CD4-positive, alpha-beta memory T cell (primary cell): Measurements from ENCODE around the gene CTSD. TPM values are rescaled to one million over a fixed set of nuclear protein-coding genes. Genes with fewer than 3 reads are reported as not detected.
A peak's percentile ranks its signal among the peaks of the same experiment; 100 is the strongest.

Source experiments
- CTCF ChIA-PET: fragments of 350-600 bp; sonication (Branson Sonifier 250); formaldehyde crosslinking; loops from one replicate; lab custom pipeline; 2021; ENCODE audit warnings: inconsistent platforms; ENCODE audit not compliant: partially characterized antibody; lab: Charles Lee
- POLR2A ChIA-PET: fragments of 350-600 bp; sonication (Branson Sonifier 250); formaldehyde crosslinking; loops from one replicate; lab custom pipeline; 2021; ENCODE audit not compliant: partially characterized antibody; lab: Charles Lee
- DNase-seq, 5 donors: peaks; one replicate each; pipeline versions ENCODE4 v3.0.0 to v3.0.0-alpha.2; 2020 to 2022; ENCODE audit warnings: mixed read lengths in 1 of 5
- H3K27ac ChIP-seq: one replicate; pipeline ENCODE4 v1.7.0; 2013; ENCODE audit warnings: low read depth, low read length
- H3K27me3 ChIP-seq: 2 replicates; pipeline ENCODE4 v1.7.0; 2013; ENCODE audit warnings: mild to moderate bottlenecking, low read length, moderate library complexity; ENCODE audit not compliant: insufficient read depth
- H3K36me3 ChIP-seq: 2 replicates; pipeline ENCODE4 v1.7.0; 2013; ENCODE audit warnings: mild to moderate bottlenecking, low read length, moderate library complexity; ENCODE audit not compliant: insufficient read depth
- H3K4me1 ChIP-seq: 2 replicates; pipeline ENCODE4 v1.7.0; 2013; ENCODE audit warnings: mild to moderate bottlenecking, low read length, moderate library complexity; ENCODE audit not compliant: insufficient read depth
- H3K4me3 ChIP-seq, 2 donors: one replicate each; pipeline ENCODE4 v1.7.0; 2013; ENCODE audit warnings: low read length in 2 of 2, mild to moderate bottlenecking in 1 of 2
- H3K9me3 ChIP-seq, 2 donors: one replicate each; pipeline ENCODE4 v1.7.0; 2013; ENCODE audit warnings: low read length in 2 of 2, control low read depth in 1 of 2; ENCODE audit not compliant: control insufficient read depth in 1 of 2
- H3K27ac Mint-ChIP-seq, 7 donors: one replicate each; pipeline ENCODE4 v1.8.0; 2020 to 2021; ENCODE audit warnings: mixed read lengths in 7 of 7, mild to moderate bottlenecking in 6 of 7, inconsistent platforms in 3 of 7, moderate library complexity in 3 of 7
- H3K27me3 Mint-ChIP-seq, 2 donors: one replicate each; pipeline ENCODE4 v1.8.0; 2020 to 2021; ENCODE audit warnings: mixed read lengths in 2 of 2
- H3K36me3 Mint-ChIP-seq, 2 donors: one replicate each; pipeline ENCODE4 v1.8.0; 2020 to 2021; ENCODE audit warnings: mixed read lengths in 2 of 2, inconsistent platforms in 1 of 2, mild to moderate bottlenecking in 1 of 2
- H3K4me1 Mint-ChIP-seq, 4 donors: one replicate each; pipeline ENCODE4 v1.8.0; 2020 to 2021; ENCODE audit warnings: mixed read lengths in 4 of 4, mild to moderate bottlenecking in 1 of 4
- H3K4me3 Mint-ChIP-seq, 8 donors: one replicate each; pipeline ENCODE4 v1.8.0; 2020 to 2021; ENCODE audit warnings: mixed read lengths in 8 of 8, mild to moderate bottlenecking in 7 of 8, moderate library complexity in 6 of 8, inconsistent platforms in 3 of 8
- H3K9me3 Mint-ChIP-seq, 8 donors: one replicate each; pipeline ENCODE4 v1.8.0; 2020 to 2021; ENCODE audit warnings: mixed read lengths in 8 of 8, mild to moderate bottlenecking in 5 of 8, inconsistent platforms in 3 of 8, moderate library complexity in 1 of 8
- intact Hi-C: fragments of 100-400 bp; cut with micrococcal nuclease; formaldehyde crosslinking; loops from one replicate; pipeline ENCODE4 v1.15.1; 2023
- polyA plus RNA-seq, 2 donors: library from polyadenylated mRNA; unstranded; fragments of 300-500 nt; fragmentation: Illumina TruSeq; gene quantifications; one replicate each; pipeline ENCODE4 v1.2.3, GENCODE V29; 2021
- total RNA-seq, 2 experiments: library from RNA; stranded (reverse); gene quantifications; one replicate each; pipeline ENCODE4 v1.2.3, GENCODE V29; 2021

The CTSD gene
- total and polyA plus RNA-seq, 4 experiments from 2014 or later: 122 to 214 (median 171) TPM

DNA sequence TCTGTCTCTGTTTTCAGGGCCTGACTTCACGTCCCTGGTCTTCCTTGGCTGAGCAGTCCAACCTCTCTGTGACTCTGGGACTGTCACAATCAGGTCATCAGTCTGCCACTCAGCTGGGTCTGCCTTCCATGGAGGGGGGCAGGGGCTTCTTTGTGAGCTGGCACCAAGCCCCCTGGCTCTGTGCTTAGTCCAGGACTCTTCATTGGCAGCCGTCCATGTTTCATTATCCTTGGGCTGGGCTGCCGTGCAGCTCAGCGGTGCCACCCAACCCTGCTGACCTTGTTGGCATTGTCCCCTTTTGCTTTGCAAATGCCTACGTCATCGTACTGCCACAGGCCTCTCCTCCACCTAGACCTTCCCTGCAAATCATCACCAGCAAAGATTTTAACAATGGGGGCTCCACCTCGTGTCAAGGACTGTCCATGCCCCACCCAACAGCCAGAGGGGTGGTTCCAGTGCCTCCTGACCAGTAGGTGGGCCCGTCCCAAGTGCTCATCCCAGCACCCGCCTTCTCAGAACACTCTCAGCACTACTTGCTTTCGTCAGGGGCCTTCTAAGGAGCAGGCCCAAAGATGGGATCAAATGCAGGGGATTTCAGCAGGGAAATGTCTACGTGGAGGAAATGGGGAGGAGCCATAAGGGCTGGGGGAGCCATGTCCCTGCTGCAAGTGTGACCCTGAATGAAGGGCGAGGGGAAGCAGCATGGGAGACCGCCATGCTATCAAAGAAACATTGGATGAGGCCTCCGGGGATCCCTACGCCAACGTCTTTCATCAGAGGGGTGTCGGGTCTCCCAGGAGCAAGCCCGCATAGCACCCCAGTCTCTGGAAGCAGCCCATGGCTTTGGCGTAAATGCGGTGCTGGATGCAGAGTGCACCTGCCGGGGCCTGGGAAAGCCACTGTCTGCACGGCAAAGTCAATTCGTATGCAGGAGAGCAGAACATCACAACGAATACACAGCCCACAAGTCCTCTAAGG lies 48.5 kb downstream of the CTSD start:
- Mint-ChIP-seq H3K9me3 (peaks cover 0 to 1% (median 0%) of the 10 kb centered on the region in 8 donors), H3K4me3 (no peak overlapping the region), H3K27ac (no peak overlapping the region), H3K27me3 (peaks cover 7 to 10% of the 10 kb centered on the region in 2 donors), H3K36me3 (no peaks in the 10 kb centered on the region), H3K4me1 (no peaks in the 10 kb centered on the region)
- POLR2A ChIA-PET: no interaction called here
- Histone ChIP-seq H3K4me3 (no peak overlapping the region), H3K9me3 (no peaks in the 10 kb centered on the region), H3K4me1 (no peaks in the 10 kb centered on the region), H3K36me3 (no peaks in the 10 kb centered on the region), H3K27me3 (no peaks in the 10 kb centered on the region), H3K27ac (no peak overlapping the region)
- no peak for DNase-seq
- intact Hi-C loops: no loop called here
- CTCF ChIA-PET: interaction anchor here (1.1 to 1.4 kb wide), 2 partner anchors 21 to 117 kb away, joined by 3 to 5 read pairs; no protein-coding TSS in a partner anchor

DNA sequence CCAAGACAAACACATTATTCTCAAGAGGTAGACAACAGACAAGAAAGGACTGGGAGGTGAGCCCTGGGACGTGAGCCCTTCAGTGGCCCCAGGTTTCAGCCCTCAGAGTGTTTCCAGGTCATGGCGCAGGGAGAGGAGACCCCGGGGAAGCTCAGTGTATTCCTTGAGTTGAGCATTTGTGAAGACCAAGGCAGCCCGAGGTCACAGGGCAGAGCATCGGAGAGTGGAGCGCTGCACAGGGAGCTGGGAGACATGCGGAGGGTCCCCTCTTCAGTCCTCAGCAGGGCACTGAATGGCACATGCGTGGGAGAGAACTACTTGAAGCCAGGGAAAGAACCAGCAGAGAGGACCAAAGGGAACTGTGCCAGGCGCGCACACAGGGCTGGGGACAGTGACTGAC lies 55.0 kb downstream of the CTSD start:
- intact Hi-C loops: no loop called here
- peaks cover 8 to 15% of the 10 kb centered on the region in 2 donors for H3K27me3 Mint-ChIP-seq
- H3K4me3 Mint-ChIP-seq: no peak overlapping the region
- Histone ChIP-seq H3K27ac (no peak overlapping the region), H3K27me3 (no peaks in the 10 kb centered on the region), H3K36me3 (no peaks in the 10 kb centered on the region), H3K4me3 (no peak overlapping the region), H3K9me3 (no peaks in the 10 kb centered on the region), H3K4me1 (no peaks in the 10 kb centered on the region)
- POLR2A ChIA-PET: no interaction called here
- no peaks in the 10 kb centered on the region for H3K9me3 Mint-ChIP-seq
- CTCF ChIA-PET: no interaction called here
- peaks cover 0 to 3% (median under 1%) of the 10 kb centered on the region in 4 donors for H3K4me1 Mint-ChIP-seq
- H3K36me3 Mint-ChIP-seq: no peaks in the 10 kb centered on the region
- no peak for DNase-seq
- H3K27ac Mint-ChIP-seq: no peak overlapping the region

DNA sequence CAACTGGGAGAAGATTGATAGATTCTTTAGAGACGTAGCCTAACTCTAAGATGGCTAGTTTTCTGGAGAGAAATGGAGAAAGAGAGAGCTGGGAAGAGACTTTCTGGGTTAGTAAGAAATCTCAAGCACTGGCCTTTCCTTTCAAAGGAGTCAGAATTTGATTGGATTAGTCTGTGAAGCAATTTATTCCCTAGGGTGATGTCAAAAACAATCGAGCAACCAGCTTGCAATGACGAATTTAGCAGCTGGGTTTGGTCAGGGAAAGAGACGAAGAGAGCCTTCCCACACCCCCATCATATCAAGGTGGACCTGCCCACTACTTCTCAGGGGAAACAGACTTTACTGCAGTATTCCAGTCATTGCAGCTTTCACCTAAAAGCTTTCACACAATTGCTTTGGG lies 56.0 kb downstream of the CTSD start:
- peaks cover 5 to 15% of the 10 kb centered on the region in 2 donors for H3K27me3 Mint-ChIP-seq
- no peak overlapping the region for H3K4me3 Mint-ChIP-seq
- Histone ChIP-seq H3K9me3 (no peaks in the 10 kb centered on the region), H3K27ac (no peak overlapping the region), H3K4me3 (no peak overlapping the region), H3K27me3 (no peaks in the 10 kb centered on the region), H3K4me1 (no peaks in the 10 kb centered on the region), H3K36me3 (no peaks in the 10 kb centered on the region)
- intact Hi-C loops: no loop called here
- H3K27ac Mint-ChIP-seq: no peak overlapping the region
- no peaks in the 10 kb centered on the region for H3K9me3 Mint-ChIP-seq
- peaks cover 0 to 3% (median under 1%) of the 10 kb centered on the region in 4 donors for H3K4me1 Mint-ChIP-seq
- POLR2A ChIA-PET: no interaction called here
- CTCF ChIA-PET: interaction anchor here (1.2 to 2.4 kb wide), 4 partner anchors 13 to 292 kb away, joined by 3 to 16 read pairs (median 10); no protein-coding TSS in a partner anchor
- no peak for DNase-seq
- H3K36me3 Mint-ChIP-seq: no peaks in the 10 kb centered on the region

DNA sequence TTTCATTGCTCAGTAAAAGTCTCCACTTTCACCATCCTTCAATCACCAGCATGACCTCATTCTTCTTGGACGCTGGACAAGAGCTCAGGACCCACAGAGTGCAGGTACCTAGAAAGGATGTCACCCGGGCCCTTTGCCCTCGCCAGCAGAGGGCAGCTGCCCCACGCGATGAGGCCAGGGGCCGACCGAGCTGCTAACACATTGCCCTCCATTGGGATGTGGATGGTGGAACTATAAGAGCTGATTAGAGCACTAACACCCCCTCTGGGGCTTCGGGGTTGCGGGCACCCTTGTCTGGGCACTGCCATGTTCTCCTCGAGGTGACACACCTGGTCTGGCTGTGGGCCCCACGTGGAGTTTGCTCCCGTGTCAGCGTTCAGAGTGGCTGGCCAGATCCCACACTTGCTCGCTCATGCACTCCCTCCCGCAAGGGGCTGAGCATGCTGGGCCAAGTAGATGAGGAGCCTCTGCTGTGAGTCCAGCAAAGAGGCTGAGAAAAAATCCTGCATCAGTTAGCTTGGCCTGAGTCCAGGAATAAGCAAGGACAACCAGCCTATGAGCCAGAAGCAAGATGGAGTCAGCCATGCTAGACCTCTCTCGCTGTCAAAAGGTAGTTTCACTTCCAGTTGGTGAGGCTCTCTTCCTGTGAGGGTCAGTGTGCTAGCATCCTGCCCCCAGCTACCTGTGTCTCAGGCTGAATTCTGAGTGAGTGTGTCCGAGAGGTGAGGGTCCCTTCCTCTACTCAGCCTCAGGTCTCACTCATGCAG lies 56.9 kb downstream of the CTSD start:
- Mint-ChIP-seq H3K4me3 (peak overlapping the region in 1 of 8 donors; percentile 20), H3K4me1 (peaks cover 0 to 3% (median under 1%) of the 10 kb centered on the region in 4 donors), H3K27ac (peak overlapping the region in 1 of 7 donors; percentile 30), H3K27me3 (peaks cover 5 to 18% of the 10 kb centered on the region in 2 donors), H3K9me3 (peaks cover 0 to 5% (median 1%) of the 10 kb centered on the region in 8 donors), H3K36me3 (no peaks in the 10 kb centered on the region)
- intact Hi-C loops: no loop called here
- DNase-seq: peak in 2 of 5 donors; percentile 11 to 19
- Histone ChIP-seq H3K36me3 (no peaks in the 10 kb centered on the region), H3K9me3 (no peaks in the 10 kb centered on the region), H3K4me3 (no peak overlapping the region), H3K27me3 (no peaks in the 10 kb centered on the region), H3K4me1 (no peaks in the 10 kb centered on the region), H3K27ac (no peak overlapping the region)
- ChIA-PET CTCF (interaction anchor here (0.6 to 2.4 kb wide), 7 partner anchors 9 to 293 kb away, joined by 3 to 16 read pairs (median 3); no protein-coding TSS in a partner anchor), POLR2A (no interaction called here)

DNA sequence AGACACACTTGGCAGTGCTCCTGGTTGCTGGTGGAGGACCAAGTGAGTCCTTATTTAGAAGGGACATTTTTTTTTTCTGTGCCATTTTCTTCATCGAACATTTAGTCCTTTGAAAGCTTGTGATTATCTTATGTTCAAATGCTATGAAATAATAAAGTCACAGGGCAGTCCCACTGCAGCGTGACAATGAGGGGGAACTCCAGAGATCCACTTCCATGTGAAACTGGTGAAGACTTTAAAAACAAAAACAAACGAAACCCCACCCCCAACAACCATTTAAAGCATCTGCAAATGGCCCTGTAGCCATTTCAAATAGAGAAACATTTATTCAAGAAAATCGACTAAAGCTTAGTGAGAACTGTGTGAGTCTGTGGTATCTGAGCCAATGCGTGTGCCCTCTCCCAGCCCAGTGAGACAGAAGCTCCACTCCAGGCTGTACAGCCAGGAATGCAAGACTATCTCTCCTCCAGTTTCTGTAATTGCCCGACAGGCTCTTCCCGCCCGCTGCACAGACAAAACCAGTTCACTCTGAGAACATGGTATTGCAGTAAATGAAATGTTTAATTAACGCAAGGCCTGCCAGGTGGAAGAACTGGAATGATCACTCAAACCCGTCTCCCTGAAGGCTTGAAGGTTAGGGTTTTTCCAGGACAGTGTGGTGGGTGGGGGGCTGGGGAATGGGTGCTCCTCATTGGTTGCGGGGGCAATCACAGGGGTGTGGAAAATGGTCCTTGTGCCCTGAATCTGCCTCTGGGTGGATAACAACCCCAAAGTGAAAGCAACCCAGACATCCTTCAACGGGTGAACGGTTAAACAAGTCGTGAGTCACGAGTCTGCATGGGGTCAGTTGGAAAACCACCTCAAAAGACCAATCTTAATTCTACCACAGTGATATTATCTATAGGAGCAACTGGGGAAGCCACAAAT lies 58.3 kb downstream of the CTSD start:
- H3K4me1 Mint-ChIP-seq: peaks cover 0 to 10% (median 10%) of the 10 kb centered on the region in 4 donors
- peaks cover 0 to 11% (median 10%) of the 10 kb centered on the region in 8 donors for H3K9me3 Mint-ChIP-seq
- intact Hi-C loops: no loop called here
- peaks cover 0 to 4% of the 10 kb centered on the region in 2 donors for H3K36me3 Mint-ChIP-seq
- H3K4me1 ChIP-seq: no peaks in the 10 kb centered on the region
- DNase-seq: no peak
- H3K36me3 ChIP-seq: no peaks in the 10 kb centered on the region
- H3K27ac ChIP-seq: no peak overlapping the region
- no peak overlapping the region for H3K4me3 ChIP-seq
- H3K9me3 ChIP-seq: no peaks in the 10 kb centered on the region
- H3K27me3 Mint-ChIP-seq: peaks cover 4 to 23% of the 10 kb centered on the region in 2 donors
- no peaks in the 10 kb centered on the region for H3K27me3 ChIP-seq
- H3K27ac Mint-ChIP-seq: no peak overlapping the region
- POLR2A ChIA-PET: no interaction called here
- CTCF ChIA-PET: interaction anchor here (2.1 kb wide), 1 partner anchor 11 kb away, joined by 9 read pairs; no protein-coding TSS in a partner anchor
- peak overlapping the region in 3 of 8 donors; percentile 32 to 52 (median 40) for H3K4me3 Mint-ChIP-seq

DNA sequence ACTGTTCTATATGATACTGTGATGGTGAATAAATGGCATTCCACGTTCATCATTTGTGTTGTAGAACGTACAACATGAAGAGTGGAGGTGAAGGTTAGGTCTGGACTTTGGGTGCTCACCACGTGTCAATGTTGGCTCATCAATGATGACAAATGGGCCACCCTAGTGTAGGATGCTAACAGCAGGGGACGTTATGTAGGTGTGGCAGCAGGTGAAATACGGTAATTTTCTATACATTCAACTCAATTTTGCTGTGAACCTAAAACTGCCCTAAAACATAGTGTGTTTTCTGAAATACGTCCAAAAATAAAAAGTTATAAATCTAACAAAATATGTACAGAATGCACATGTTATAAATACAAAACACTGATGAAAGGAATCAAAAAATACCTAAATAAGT lies 60.6 kb downstream of the CTSD start:
- Mint-ChIP-seq H3K4me3 (no peak overlapping the region), H3K27me3 (peaks cover 0 to 20% of the 10 kb centered on the region in 2 donors), H3K27ac (no peak overlapping the region), H3K36me3 (peaks cover 0 to 4% of the 10 kb centered on the region in 2 donors), H3K4me1 (peaks cover 0 to 14% (median 10%) of the 10 kb centered on the region in 4 donors), H3K9me3 (peaks cover 3 to 11% (median 10%) of the 10 kb centered on the region in 8 donors)
- Histone ChIP-seq H3K9me3 (no peaks in the 10 kb centered on the region), H3K4me3 (no peak overlapping the region), H3K27me3 (no peaks in the 10 kb centered on the region), H3K27ac (no peak overlapping the region), H3K4me1 (no peaks in the 10 kb centered on the region), H3K36me3 (no peaks in the 10 kb centered on the region)
- no peak for DNase-seq
- ChIA-PET CTCF (interaction anchor here (2.1 to 5.2 kb wide), 2 partner anchors 9 to 130 kb away, joined by 9 to 32 read pairs; partner anchors contain the start of gene SYT8), POLR2A (no interaction called here)
- intact Hi-C loops: no loop called here
